Esophagus squamous epithelium (tissue), 5 donors: ENCODE measurements around the gene HSPA1B. TPM values are rescaled to one million over a fixed set of nuclear protein-coding genes. Genes with fewer than 3 reads are reported as not detected.
"Not testable (repeated sequence)": the region's sequence is repeated elsewhere in the genome, so short reads cannot be mapped to it uniquely, and the experiment has no call there.

Experiments
- DNase-seq: peaks from one replicate; lab custom pipeline; 2025; lab: John Stamatoyannopoulos, UW
- H3K27ac ChIP-seq, 4 donors: fragments of 200-600 bp; sonication (generic); one replicate each; pipeline ENCODE4 v1.5.1; 2016 to 2019; ENCODE audit warnings: mild to moderate bottlenecking in 1 of 4
- H3K27me3 ChIP-seq, 4 donors: fragments of 200-600 bp; sonication (generic); 1 replicate in 3 of 4; 2 replicates in 1 of 4; pipeline versions ENCODE4 v1.5.1 to v1.6.0; 2017 to 2021; ENCODE audit warnings: antibody characterized with exemption in 1 of 4
- H3K36me3 ChIP-seq, 3 donors: fragments of 200-600 bp; sonication (generic); one replicate each; pipeline ENCODE4 v1.5.1; 2016 to 2019
- H3K4me1 ChIP-seq, 3 donors: fragments of 200-600 bp; sonication (generic); one replicate each; pipeline ENCODE4 v1.5.1; 2017 to 2019
- H3K4me3 ChIP-seq, 4 donors: fragments of 200-600 bp; sonication (generic); 1 replicate in 3 of 4; 2 replicates in 1 of 4; pipeline ENCODE4 v1.5.1; 2016 to 2019; ENCODE audit warnings: mild to moderate bottlenecking in 2 of 4, moderate library complexity in 1 of 4
- H3K9me3 ChIP-seq, 3 donors: fragments of 200-600 bp; sonication (generic); one replicate each; pipeline ENCODE4 v1.5.1; 2016 to 2019
- CTCF ChIP-seq, 6 experiments: fragments of 450-650 bp in 4 of 6; fragments of 200-600 bp in 2 of 6; sonication (generic) in 2 of 6; IDR thresholded peaks; one replicate each; pipeline ENCODE4 v1.5.1; 2016 to 2019; ENCODE audit warnings: antibody characterized with exemption in 6 of 6, mild to moderate bottlenecking in 4 of 6, moderate library complexity in 4 of 6
- POLR2A ChIP-seq, 4 donors: fragments of 450-650 bp; IDR thresholded peaks; one replicate each; pipeline ENCODE4 v1.6.1; 2017; ENCODE audit warnings: antibody characterized with exemption in 4 of 4, mild to moderate bottlenecking in 4 of 4, moderate library complexity in 3 of 4
- WGBS, 2 donors: methylation state at CpG; one replicate each; pipeline ENCODE4 v1.1.5; 2018; 5-methylcytosine and 5-hydroxymethylcytosine counted together
- intact Hi-C: fragments of 100-400 bp; cut with DNase I; formaldehyde crosslinking; loops from one replicate; pipeline ENCODE4 v1.15.0; 2022
- total RNA-seq, 4 donors: library from RNA; depleted of rRNA; stranded (reverse); fragments of >200 nt; gene quantifications; one replicate each; pipeline ENCODE4 v1.1.0, GENCODE V29; 2016
- donor health status: DM: yes; HTN: yes; CAD: no.

Gene HSPA1B
- total RNA-seq, 4 donors from 2014 or later: 209 to 553 (median 252) TPM

GRCh38 chr6:31797588-31797987 is 29.9 kb upstream of the HSPA1B start:
- no peaks in the 10 kb centered on the region for H3K9me3 ChIP-seq
- whole genome bisulfite sequencing, 2 donors: 80% methylated on average over 5 of the region's 5 CpGs
- H3K27ac ChIP-seq: peak overlapping the region; percentile 5 to 98 (median 72)
- intact Hi-C loops: no loop called here
- no peak overlapping the region for H3K4me3 ChIP-seq
- peaks cover 0 to 33% (median 0%) of the 10 kb centered on the region in 3 donors for H3K36me3 ChIP-seq
- H3K27me3 ChIP-seq: no peaks in the 10 kb centered on the region
- DNase-seq: no peak
- peaks cover 3 to 46% (median 16%) of the 10 kb centered on the region in 3 donors for H3K4me1 ChIP-seq
- no peak for TF ChIP-seq CTCF (IDR thresholded peaks at IDR 0.05)
- no peak for TF ChIP-seq POLR2A (IDR thresholded peaks at IDR 0.05)

GRCh38 chr6:31799781-31800180 is 27.8 kb upstream of the HSPA1B start:
- no peak for TF ChIP-seq CTCF (IDR thresholded peaks at IDR 0.05)
- no peak for TF ChIP-seq POLR2A (IDR thresholded peaks at IDR 0.05)
- H3K36me3 ChIP-seq: peaks cover 0 to 42% (median 0%) of the 10 kb centered on the region in 3 donors
- WGBS, 2 donors: 86 to 88% methylated on average over 11 to 12 of the region's 12 CpGs
- no peaks in the 10 kb centered on the region for H3K9me3 ChIP-seq
- H3K27me3 ChIP-seq: no peaks in the 10 kb centered on the region
- H3K27ac ChIP-seq: no peak overlapping the region
- H3K4me3 ChIP-seq: no peak overlapping the region
- peaks cover 3 to 27% (median 8%) of the 10 kb centered on the region in 3 donors for H3K4me1 ChIP-seq
- no peak for DNase-seq
- intact Hi-C loops: no loop called here

- 91 to 92% methylated on average over 8 of the region's 8 CpGs for WGBS, 2 donors
- DNase-seq, H3K27me3 ChIP-seq, intact Hi-C loops, H3K27ac ChIP-seq, H3K9me3 ChIP-seq, H3K4me3 ChIP-seq: not testable (repeated sequence)
- Histone ChIP-seq H3K4me1 (peaks cover 8 to 34% (median 13%) of the 10 kb centered on the region in 3 donors), H3K36me3 (peaks cover 0 to 42% (median 0%) of the 10 kb centered on the region in 3 donors)
Observed at GRCh38 chr6:31801031-31801927, 26.3 kb upstream of the HSPA1B start.

- intact Hi-C loops: no loop called here
- no peak for DNase-seq
- Histone ChIP-seq H3K4me3 (peak overlapping the region; percentile 45 to 76 (median 62)), H3K27ac (peak overlapping the region; percentile 85 to 98 (median 94)), H3K27me3 (no peaks in the 10 kb centered on the region), H3K36me3 (peaks cover 0 to 29% (median 0%) of the 10 kb centered on the region in 3 donors), H3K9me3 (no peaks in the 10 kb centered on the region), H3K4me1 (peaks cover 7 to 26% (median 16%) of the 10 kb centered on the region in 3 donors)
- 6 to 8% methylated on average over 7 of the region's 7 CpGs for WGBS, 2 donors
- TF ChIP-seq POLR2A (IDR thresholded peaks at IDR 0.05) (no peak), CTCF (IDR thresholded peaks at IDR 0.05) (no peak)
Observed at GRCh38 chr6:31805939-31806469, 21.5 kb upstream of the HSPA1B start.

- 0 to 1% methylated on average over 17 to 29 of the region's 51 CpGs for WGBS, 2 donors
- intact Hi-C loops: no loop called here
- DNase-seq: peak; percentile 79
- Histone ChIP-seq H3K9me3 (no peaks in the 10 kb centered on the region), H3K27me3 (no peaks in the 10 kb centered on the region), H3K36me3 (peaks cover 0 to 22% (median 0%) of the 10 kb centered on the region in 3 donors), H3K27ac (peak within 1 kb of the TSS; percentile 85 to 98 (median 94)), H3K4me1 (peaks cover 7 to 26% (median 16%) of the 10 kb centered on the region in 3 donors), H3K4me3 (peak within 1 kb of the TSS; percentile 45 to 76 (median 62))
- TF ChIP-seq CTCF (IDR thresholded peaks at IDR 0.05) (peak in 4 of 6 experiments; percentile 1 to 53 (median 26)), POLR2A (IDR thresholded peaks at IDR 0.05) (peak in 3 of 4 donors; percentile 58 to 89 (median 78))
Observed at GRCh38 chr6:31806470-31807272, 20.9 kb upstream of the HSPA1B start, which contains the start of gene LSM2. TSS of gene LSM2 (minus strand) at chr6:31806966. CDS start at chr6:31806757, 209 bp downstream.

GRCh38 chr6:31808599-31808998 is 18.9 kb upstream of the HSPA1B start:
- 83 to 92% methylated on average over 5 to 10 of the region's 10 CpGs for WGBS, 2 donors
- H3K4me3 ChIP-seq: not testable (repeated sequence)

More at GRCh38 chr6:31808599-31808998, 18.9 kb upstream of the HSPA1B start:
- H3K27ac ChIP-seq, intact Hi-C loops, H3K36me3 ChIP-seq, H3K27me3 ChIP-seq, DNase-seq, H3K9me3 ChIP-seq: not testable (repeated sequence)
- H3K4me1 ChIP-seq: peaks cover 11 to 38% (median 25%) of the 10 kb centered on the region in 3 donors
